ENCODE results near the gene DPYSL4. TPM values are rescaled to one million over a fixed set of nuclear protein-coding genes. Genes with fewer than 3 reads are reported as not detected.

DPYSL4 gene
- total RNA-seq, 2 donors from 2014 or later, result 4.8 to 9.9 TPM

- no peak for ATAC-seq (replicated peaks in 1 of 2)
- no peak overlapping the region for H3K27ac Mint-ChIP-seq
- H3K27me3 Mint-ChIP-seq (ENCODE audit: low read depth), result peaks cover 12% of the 10 kb centered on the region
- H3K36me3 Mint-ChIP-seq (ENCODE audit: insufficient read depth in 2 of 2), result peaks cover 5 to 6% of the 10 kb centered on the region in 2 donors
- no peak overlapping the region for H3K4me3 Mint-ChIP-seq
- peaks cover 29% of the 10 kb centered on the region for H3K4me1 Mint-ChIP-seq (ENCODE audit: low read depth)
- peaks cover 5 to 6% of the 10 kb centered on the region in 2 donors for H3K9me3 Mint-ChIP-seq
- DNase-seq, result no peak
Measured at GRCh38 chr10:132170561-132171361, 16.0 kb upstream of the DPYSL4 start.

DNA sequence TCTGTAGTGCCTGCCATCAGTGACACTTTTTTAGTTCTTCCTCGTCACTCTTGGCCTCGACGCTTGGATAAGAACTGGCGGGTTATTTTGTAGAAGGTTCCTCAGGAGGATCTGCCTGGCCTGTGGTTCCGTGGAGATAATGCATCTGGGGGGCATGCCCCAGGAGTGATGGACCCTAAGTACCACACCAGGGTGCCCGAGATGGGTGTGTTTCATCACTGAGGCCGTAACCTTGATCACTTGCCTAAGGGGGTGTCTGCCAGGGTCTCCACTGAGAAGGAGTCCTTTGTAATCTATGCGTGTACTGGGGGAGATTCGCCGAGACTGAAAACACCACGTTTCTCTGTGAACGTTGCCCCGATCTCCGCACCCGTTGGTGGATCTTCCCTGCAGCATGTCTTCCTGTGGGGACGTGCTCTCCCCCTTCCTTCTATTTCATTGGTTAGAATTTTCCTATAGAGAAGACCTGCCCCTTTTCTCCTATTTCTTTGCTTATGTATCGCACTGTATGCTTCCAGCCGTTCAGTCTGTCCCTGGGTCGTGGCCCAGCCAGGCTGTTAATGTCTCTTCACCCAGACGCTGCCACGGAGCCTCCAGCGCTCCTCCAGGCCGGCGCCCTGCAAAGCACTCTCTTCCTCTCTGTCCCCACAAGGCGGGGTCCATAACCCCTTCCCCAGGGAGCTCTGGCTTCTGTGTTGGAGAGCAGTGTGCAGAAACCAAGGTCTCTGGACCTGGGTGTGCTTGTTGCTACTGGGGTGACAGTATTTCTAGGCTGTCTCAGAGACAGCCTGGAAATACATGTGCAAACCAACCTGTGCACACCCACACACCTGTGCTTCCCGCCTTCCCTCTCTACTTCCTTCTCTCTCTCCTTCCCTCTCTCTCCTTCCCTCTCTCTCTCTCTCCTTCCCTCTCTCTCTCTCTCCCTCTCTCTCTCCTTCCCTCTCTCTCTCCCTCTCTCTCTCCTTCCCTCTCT, 14.4 kb upstream of the DPYSL4 start:
- no peak overlapping the region for H3K4me3 Mint-ChIP-seq
- H3K4me1 Mint-ChIP-seq (ENCODE audit: low read depth), result peaks cover 30% of the 10 kb centered on the region
- H3K36me3 Mint-ChIP-seq (ENCODE audit: insufficient read depth in 2 of 2), result peaks cover 5 to 6% of the 10 kb centered on the region in 2 donors
- DNase-seq (no peak), ATAC-seq (replicated peaks in 1 of 2) (no peak)
- H3K27ac Mint-ChIP-seq, result no peak overlapping the region
- H3K27me3 Mint-ChIP-seq (ENCODE audit: low read depth), result peaks cover 25% of the 10 kb centered on the region
- peaks cover 5 to 6% of the 10 kb centered on the region in 2 donors for H3K9me3 Mint-ChIP-seq

GRCh38 chr10:132173185-132173584, 13.6 kb upstream of the DPYSL4 start:
- no peak overlapping the region for H3K4me3 Mint-ChIP-seq
- DNase-seq (no peak), ATAC-seq (replicated peaks in 1 of 2) (no peak)
- H3K36me3 Mint-ChIP-seq (ENCODE audit: insufficient read depth in 2 of 2), result peaks cover 5 to 6% of the 10 kb centered on the region in 2 donors
- peaks cover 33% of the 10 kb centered on the region for H3K27me3 Mint-ChIP-seq (ENCODE audit: low read depth)
- no peak overlapping the region for H3K27ac Mint-ChIP-seq
- H3K4me1 Mint-ChIP-seq (ENCODE audit: low read depth), result peaks cover 30% of the 10 kb centered on the region
- H3K9me3 Mint-ChIP-seq, result peaks cover 5 to 6% of the 10 kb centered on the region in 2 donors

DNA sequence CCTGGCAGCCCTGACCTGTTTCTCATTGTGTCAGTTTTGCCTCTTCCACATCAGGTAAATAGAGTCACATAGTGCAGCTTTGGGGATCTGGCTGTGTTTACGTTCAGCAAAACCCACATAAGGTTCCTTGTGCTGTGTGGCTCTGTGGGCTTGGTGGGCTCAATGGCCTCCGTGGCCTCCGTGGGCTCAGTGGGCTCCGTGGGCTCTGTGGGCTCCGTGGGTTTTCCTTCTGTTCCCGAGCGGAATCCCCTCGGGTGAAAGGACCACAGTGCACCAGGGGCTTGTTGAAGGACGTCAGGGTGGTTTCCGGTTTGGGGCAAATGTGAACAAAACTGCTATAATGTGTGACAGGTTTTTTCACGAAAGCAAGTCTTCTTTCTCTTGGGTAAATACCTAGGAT, 12.5 kb upstream of the DPYSL4 start:
- peaks cover 5 to 6% of the 10 kb centered on the region in 2 donors for H3K9me3 Mint-ChIP-seq
- H3K27ac Mint-ChIP-seq, result no peak overlapping the region

DNA sequence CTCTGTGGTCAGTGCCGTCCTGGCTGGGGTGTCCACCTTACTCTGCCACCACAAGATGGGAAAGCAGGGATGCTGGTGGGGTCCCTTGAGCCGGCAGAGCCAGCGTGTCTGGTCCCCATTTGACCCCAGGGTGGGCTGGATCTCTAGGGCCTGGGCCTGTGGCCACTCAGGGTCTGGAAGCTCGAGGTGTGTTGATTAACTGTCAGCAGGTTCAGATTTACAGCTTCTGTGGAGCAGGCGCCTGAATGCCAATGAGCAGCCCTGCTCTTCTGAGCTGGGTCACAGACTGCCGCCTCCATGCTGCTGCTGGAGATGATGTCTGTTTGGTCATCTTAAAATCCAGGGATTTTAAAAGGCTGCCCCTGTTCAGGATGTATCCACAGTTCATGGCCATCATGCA, 11.3 kb upstream of the DPYSL4 start:
- no peak overlapping the region for H3K27ac Mint-ChIP-seq
- no peak for DNase-seq
- peaks cover 42% of the 10 kb centered on the region for H3K27me3 Mint-ChIP-seq (ENCODE audit: low read depth)
- ATAC-seq (replicated peaks in 1 of 2), result no peak
- H3K9me3 Mint-ChIP-seq, result peaks cover 5 to 6% of the 10 kb centered on the region in 2 donors
- peaks cover 30% of the 10 kb centered on the region for H3K4me1 Mint-ChIP-seq (ENCODE audit: low read depth)
- H3K4me3 Mint-ChIP-seq, result no peak overlapping the region
- peaks cover 5 to 6% of the 10 kb centered on the region in 2 donors for H3K36me3 Mint-ChIP-seq (ENCODE audit: insufficient read depth in 2 of 2)

More for the DNA sequence above, 12.5 kb upstream of the DPYSL4 start:
- no peak overlapping the region for H3K4me3 Mint-ChIP-seq
- DNase-seq (no peak), ATAC-seq (replicated peaks in 1 of 2) (no peak)
- H3K4me1 Mint-ChIP-seq (ENCODE audit: low read depth), result peaks cover 30% of the 10 kb centered on the region
- peaks cover 5 to 6% of the 10 kb centered on the region in 2 donors for H3K36me3 Mint-ChIP-seq (ENCODE audit: insufficient read depth in 2 of 2)
- peaks cover 39% of the 10 kb centered on the region for H3K27me3 Mint-ChIP-seq (ENCODE audit: low read depth)

GRCh38 chr10:132175907-132176581, 10.7 kb upstream of the DPYSL4 start:
- DNase-seq (no peak), ATAC-seq (replicated peaks in 1 of 2) (peak; percentile 72 to 80)
- H3K4me1 Mint-ChIP-seq (ENCODE audit: low read depth), result peaks cover 30% of the 10 kb centered on the region
- H3K27ac Mint-ChIP-seq, result no peak overlapping the region
- H3K4me3 Mint-ChIP-seq, result no peak overlapping the region
- peaks cover 8 to 9% of the 10 kb centered on the region in 2 donors for H3K9me3 Mint-ChIP-seq
- peaks cover 5 to 6% of the 10 kb centered on the region in 2 donors for H3K36me3 Mint-ChIP-seq (ENCODE audit: insufficient read depth in 2 of 2)
- peaks cover 46% of the 10 kb centered on the region for H3K27me3 Mint-ChIP-seq (ENCODE audit: low read depth)

- H3K4me1 Mint-ChIP-seq (ENCODE audit: low read depth), result peaks cover 30% of the 10 kb centered on the region
- H3K36me3 Mint-ChIP-seq (ENCODE audit: insufficient read depth in 2 of 2), result peaks cover 5 to 6% of the 10 kb centered on the region in 2 donors
- peaks cover 50% of the 10 kb centered on the region for H3K27me3 Mint-ChIP-seq (ENCODE audit: low read depth)
- H3K27ac Mint-ChIP-seq, result no peak overlapping the region
- H3K4me3 Mint-ChIP-seq, result no peak overlapping the region
- ATAC-seq (replicated peaks in 1 of 2) (no peak), DNase-seq (no peak)
- H3K9me3 Mint-ChIP-seq, result peaks cover 8 to 9% of the 10 kb centered on the region in 2 donors
Measured at GRCh38 chr10:132176623-132177500, 9.9 kb upstream of the DPYSL4 start.

DNA sequence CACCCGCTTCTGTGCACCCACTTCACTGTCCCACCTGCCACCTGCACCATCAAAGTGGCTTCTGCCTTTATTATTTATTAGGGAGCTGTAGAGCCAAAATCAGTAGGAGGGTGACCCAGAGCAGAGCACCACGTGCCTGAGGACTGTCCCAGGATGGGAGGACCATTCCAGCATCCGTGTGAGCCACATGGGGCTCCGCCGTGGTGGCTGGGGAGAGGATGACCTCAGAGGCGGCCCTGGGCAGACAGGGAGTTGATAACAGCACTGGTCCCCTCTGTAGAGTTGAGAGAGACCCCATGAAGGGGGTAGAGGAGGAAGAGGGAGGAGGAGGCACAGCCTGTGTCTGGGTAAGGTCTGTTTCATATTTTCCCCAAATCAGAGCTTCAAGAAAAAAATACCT, 8.7 kb upstream of the DPYSL4 start:
- peaks cover 4 to 6% of the 10 kb centered on the region in 2 donors for H3K36me3 Mint-ChIP-seq (ENCODE audit: insufficient read depth in 2 of 2)
- ATAC-seq (replicated peaks in 1 of 2) (no peak), DNase-seq (no peak)
- peaks cover 52% of the 10 kb centered on the region for H3K27me3 Mint-ChIP-seq (ENCODE audit: low read depth)
- H3K27ac Mint-ChIP-seq, result no peak overlapping the region
- H3K9me3 Mint-ChIP-seq, result peaks cover 8 to 9% of the 10 kb centered on the region in 2 donors
- H3K4me1 Mint-ChIP-seq (ENCODE audit: low read depth), result peaks cover 30% of the 10 kb centered on the region
- H3K4me3 Mint-ChIP-seq, result no peak overlapping the region

- Mint-ChIP-seq H3K9me3 (peaks cover 4 to 5% of the 10 kb centered on the region in 2 donors), H3K4me1 (ENCODE audit: low read depth) (peaks cover 22% of the 10 kb centered on the region), H3K36me3 (ENCODE audit: insufficient read depth in 2 of 2) (peaks cover 0 to 1% of the 10 kb centered on the region in 2 donors), H3K27ac (no peak overlapping the region), H3K27me3 (ENCODE audit: low read depth) (peaks cover 60% of the 10 kb centered on the region), H3K4me3 (no peak overlapping the region)
- DNase-seq (no peak), ATAC-seq (replicated peaks in 1 of 2) (no peak)
Measured at GRCh38 chr10:132178672-132179545, 7.8 kb upstream of the DPYSL4 start.

GRCh38 chr10:132179551-132180392, 7.0 kb upstream of the DPYSL4 start:
- Mint-ChIP-seq H3K4me3 (no peak overlapping the region), H3K9me3 (peaks cover 4 to 5% of the 10 kb centered on the region in 2 donors), H3K36me3 (ENCODE audit: insufficient read depth in 2 of 2) (peaks cover 0 to under 1% of the 10 kb centered on the region in 2 donors), H3K4me1 (ENCODE audit: low read depth) (peaks cover 19% of the 10 kb centered on the region), H3K27ac (no peak overlapping the region), H3K27me3 (ENCODE audit: low read depth) (peaks cover 65% of the 10 kb centered on the region)
- DNase-seq, result no peak
- no peak for ATAC-seq (replicated peaks in 1 of 2)

All from activated T-cell treated with anti-CD3 and anti-CD28 coated beads, Interleukin-2, amount 50 U/mL, for 72 hours (primary cell).